GM12864 (cell line): Measurements from ENCODE around the gene C1orf105.

Source experiments
- DNase-seq: peaks from one replicate; pipeline ENCODE4 v3.0.0-alpha.2; 2011; ENCODE audit warnings: low read depth
- H3K4me3 ChIP-seq: 2 replicates; pipeline ENCODE4 v1.5.1; 2011; ENCODE audit warnings: mild to moderate bottlenecking, low read depth, low read length, control low read depth
- TF ChIP-seq, protein P1 (sequence below): IDR thresholded peaks from 2 replicates; pipeline ENCODE4 v1.5.1; 2011; ENCODE audit warnings: low read depth, mild to moderate bottlenecking, moderate library complexity, low read length, control low read depth, inconsistent platforms; ENCODE audit errors: missing control alignments

C1orf105 gene

DNA sequence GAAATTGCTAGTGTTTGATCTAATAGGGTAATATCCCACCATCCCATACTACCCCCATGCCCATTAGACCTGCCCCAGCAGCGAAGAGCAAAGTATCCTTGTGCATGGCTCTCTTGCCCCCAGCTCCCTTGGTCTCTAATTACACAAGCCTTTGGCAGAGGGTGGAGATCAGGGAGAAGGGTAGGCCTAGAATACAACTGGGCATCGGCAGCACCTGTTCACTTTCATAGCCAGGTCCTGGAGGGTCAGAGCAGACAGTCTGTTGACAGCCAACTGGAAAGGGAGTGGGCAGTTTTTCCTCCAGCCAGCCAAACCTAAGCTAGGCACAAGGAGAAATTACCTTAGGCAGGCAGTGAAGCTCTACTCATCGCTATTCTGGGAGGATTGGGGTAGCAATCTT is 26.1 kb downstream of the C1orf105 start:
- no peak overlapping the region for H3K4me3 ChIP-seq
- no peak for DNase-seq
- TF ChIP-seq, protein P1, sequence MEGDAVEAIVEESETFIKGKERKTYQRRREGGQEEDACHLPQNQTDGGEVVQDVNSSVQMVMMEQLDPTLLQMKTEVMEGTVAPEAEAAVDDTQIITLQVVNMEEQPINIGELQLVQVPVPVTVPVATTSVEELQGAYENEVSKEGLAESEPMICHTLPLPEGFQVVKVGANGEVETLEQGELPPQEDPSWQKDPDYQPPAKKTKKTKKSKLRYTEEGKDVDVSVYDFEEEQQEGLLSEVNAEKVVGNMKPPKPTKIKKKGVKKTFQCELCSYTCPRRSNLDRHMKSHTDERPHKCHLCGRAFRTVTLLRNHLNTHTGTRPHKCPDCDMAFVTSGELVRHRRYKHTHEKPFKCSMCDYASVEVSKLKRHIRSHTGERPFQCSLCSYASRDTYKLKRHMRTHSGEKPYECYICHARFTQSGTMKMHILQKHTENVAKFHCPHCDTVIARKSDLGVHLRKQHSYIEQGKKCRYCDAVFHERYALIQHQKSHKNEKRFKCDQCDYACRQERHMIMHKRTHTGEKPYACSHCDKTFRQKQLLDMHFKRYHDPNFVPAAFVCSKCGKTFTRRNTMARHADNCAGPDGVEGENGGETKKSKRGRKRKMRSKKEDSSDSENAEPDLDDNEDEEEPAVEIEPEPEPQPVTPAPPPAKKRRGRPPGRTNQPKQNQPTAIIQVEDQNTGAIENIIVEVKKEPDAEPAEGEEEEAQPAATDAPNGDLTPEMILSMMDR = no peak

DNA sequence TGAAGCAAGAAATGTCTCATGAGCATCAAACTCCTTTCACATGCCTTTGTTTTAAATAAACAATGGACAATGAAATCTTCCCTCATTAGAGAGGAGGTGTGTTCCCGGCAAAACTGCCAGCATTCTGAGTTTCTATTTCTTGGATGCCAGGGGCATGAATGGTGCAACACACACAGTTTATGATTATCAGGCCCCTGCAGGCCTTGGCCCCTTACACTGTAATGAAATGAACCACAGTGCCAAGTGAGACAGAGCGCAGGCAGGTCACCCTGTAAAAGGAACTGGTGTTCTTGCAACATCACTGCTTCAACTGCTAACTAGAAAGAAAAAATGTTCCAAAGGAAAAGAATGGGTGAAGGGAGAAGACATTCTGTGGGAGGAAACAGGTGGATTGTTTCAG is 27.2 kb downstream of the C1orf105 start:
- TF ChIP-seq, protein P1 = no peak
- no peak overlapping the region for H3K4me3 ChIP-seq
- DNase-seq = no peak

DNA sequence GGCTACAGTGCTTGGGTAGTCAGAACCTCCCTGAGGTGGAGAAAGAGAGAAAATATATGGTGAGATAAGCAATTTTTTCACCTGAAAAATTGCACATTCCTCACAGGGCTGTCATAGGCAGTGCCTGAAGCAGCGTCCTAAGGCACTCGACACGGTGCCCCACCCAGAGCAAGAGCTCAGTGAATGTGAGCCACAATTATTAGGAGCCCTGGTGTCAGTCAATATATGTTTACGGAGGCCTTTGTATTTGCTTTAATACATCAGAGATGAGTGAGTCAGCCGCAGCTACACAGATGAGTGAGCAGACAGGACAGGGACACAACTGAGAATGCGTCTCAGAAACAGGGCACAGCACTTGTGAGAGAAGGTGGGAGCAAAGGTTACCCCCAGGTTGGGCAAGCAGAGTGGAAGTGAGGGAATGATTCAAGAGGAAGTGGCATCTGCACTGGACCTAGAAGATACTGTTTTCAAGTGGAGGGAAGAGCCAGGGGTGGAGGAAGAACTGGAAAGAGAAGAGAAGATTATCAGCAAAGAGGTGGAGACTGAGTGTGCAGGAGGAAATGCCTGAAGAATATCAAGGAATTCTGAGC is 28.6 kb downstream of the C1orf105 start:
- H3K4me3 ChIP-seq = no peak overlapping the region
- DNase-seq = no peak
- TF ChIP-seq, protein P1 = no peak

DNA sequence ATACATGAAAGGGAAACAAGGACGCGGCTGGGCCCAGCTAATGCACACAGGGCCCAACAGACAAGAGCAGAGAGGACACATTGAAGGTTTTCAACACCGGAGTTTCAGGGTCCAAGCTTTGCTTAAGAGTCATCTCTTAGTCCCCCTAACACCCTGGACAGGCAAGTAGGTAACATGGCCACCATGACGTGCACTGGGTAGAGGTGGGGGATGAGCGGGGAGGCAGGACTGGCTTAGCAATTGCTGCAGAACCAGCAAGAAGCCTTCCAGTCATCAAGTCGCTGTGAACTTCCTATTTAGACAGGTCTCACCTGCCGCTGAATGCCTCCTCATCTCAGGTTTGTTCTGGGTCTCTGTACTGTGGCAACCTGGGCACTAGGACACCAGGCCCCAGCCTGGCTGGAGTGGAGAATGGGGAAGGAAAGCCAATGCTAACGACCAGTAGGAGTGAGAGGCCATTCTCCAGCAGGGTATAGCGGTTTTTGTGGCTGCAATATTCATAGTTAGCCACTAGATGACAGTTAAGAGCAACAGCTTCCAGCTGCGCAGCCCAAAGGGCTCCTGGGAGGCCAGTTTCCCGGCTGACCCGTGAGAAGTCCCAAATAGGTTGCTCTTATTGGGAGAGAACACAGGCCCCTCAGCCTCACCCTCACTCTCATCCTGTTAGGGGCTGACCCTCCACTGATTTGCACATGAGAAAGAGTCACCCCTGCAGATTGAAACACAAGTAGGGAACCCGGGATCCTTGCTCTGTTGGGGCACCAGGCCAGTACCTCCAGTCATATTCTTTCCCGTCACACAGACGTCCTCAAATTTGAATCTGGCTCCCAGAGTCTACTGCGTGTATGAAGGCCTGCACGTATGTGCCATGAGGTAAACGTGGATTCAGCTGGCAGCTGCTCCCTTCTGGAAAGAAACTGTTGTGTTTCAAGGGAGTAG is 29.4 kb downstream of the C1orf105 start:
- TF ChIP-seq, protein P1 = peak; percentile 97
- no peak overlapping the region for H3K4me3 ChIP-seq
- DNase-seq = peak; percentile 13

DNA sequence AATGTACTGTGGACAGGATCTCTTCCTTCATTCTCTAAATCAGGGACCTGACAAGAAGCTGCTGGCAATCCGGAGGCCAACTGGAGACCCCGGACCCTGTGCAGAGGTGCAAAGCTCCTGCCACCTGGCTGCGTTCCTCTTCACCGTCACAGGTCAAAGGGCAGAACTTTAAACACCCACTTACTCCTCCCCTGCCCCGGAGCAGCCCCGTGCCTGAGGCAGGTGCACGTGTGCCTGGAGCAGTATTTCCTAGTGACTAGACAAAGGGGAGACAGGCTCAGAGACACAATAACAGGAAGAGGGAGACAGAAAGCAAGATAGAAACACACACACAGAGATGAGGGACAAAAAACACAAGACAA is 30.0 kb downstream of the C1orf105 start:
- no peak overlapping the region for H3K4me3 ChIP-seq
- DNase-seq = no peak
- TF ChIP-seq, protein P1 = no peak

DNA sequence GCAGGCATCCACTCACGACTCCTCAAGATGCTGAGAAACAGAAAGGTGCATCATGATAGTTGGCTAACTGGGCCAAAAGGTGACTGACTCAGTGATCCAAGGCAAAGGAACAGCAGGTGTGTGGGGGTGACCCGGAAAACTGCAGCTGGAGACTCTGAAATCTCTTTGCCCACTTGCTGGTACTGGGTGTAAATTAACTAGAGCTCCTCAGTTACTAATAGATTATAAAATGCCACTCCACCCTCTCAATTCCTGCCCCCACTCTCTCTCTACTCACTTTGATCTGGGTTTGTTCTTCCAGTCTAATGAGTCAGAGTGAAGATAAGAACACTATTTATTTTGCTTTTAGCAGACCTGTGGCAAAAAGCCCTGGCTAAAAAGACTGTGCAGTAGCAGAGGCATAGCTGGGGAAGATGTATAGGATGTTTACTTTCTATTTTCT is 30.5 kb downstream of the C1orf105 start:
- TF ChIP-seq, protein P1 = no peak
- no peak for DNase-seq
- no peak overlapping the region for H3K4me3 ChIP-seq
